Immature natural killer cell (primary cell): ENCODE data around the gene RGL3. TPM values are rescaled to one million over a fixed set of nuclear protein-coding genes. Genes with fewer than 3 reads are reported as not detected.
"Not testable (repeated sequence)": the region's sequence is repeated elsewhere in the genome, so short reads cannot be mapped to it uniquely, and the experiment has no call there.

Experiments used
- DNase-seq, 3 donors: peaks; one replicate each; pipeline ENCODE4 v3.0.0; 2022; ENCODE audit warnings: mixed read lengths in 1 of 3
- H3K27ac Mint-ChIP-seq, 6 donors: one replicate each; pipeline ENCODE4 v1.8.0; 2020; ENCODE audit warnings: mixed read lengths in 6 of 6, mild to moderate bottlenecking in 5 of 6, inconsistent platforms in 4 of 6, moderate library complexity in 3 of 6
- H3K27me3 Mint-ChIP-seq, 3 donors: one replicate each; pipeline ENCODE4 v1.8.0; 2020 to 2021; ENCODE audit warnings: low read depth in 3 of 3, mild to moderate bottlenecking in 3 of 3, mixed read lengths in 3 of 3, moderate library complexity in 3 of 3, inconsistent platforms in 1 of 3
- H3K36me3 Mint-ChIP-seq, 3 donors: one replicate each; pipeline ENCODE4 v1.8.0; 2020; ENCODE audit warnings: mixed read lengths in 3 of 3, inconsistent platforms in 2 of 3, mild to moderate bottlenecking in 2 of 3
- H3K4me1 Mint-ChIP-seq, 2 donors: one replicate each; pipeline ENCODE4 v1.8.0; 2020; ENCODE audit warnings: inconsistent platforms in 2 of 2, mild to moderate bottlenecking in 2 of 2, mixed read lengths in 2 of 2, moderate library complexity in 1 of 2
- H3K4me3 Mint-ChIP-seq, 5 donors: one replicate each; pipeline ENCODE4 v1.8.0; 2020; ENCODE audit warnings: mild to moderate bottlenecking in 5 of 5, mixed read lengths in 5 of 5, inconsistent platforms in 3 of 5, moderate library complexity in 3 of 5
- H3K9me3 Mint-ChIP-seq, 6 donors: one replicate each; pipeline ENCODE4 v1.8.0; 2020; ENCODE audit warnings: mild to moderate bottlenecking in 6 of 6, mixed read lengths in 6 of 6, inconsistent platforms in 4 of 6, moderate library complexity in 3 of 6
- polyA plus RNA-seq, 3 donors: library from polyadenylated mRNA; unstranded; fragments of 300-500 nt; fragmentation: Illumina TruSeq; gene quantifications; one replicate each; pipeline ENCODE4 v1.2.3, GENCODE V29; 2021

RGL3 gene
- polyA plus RNA-seq, 3 donors from 2014 or later: not detected

GRCh38 chr19:11361771-11362731, 57.1 kb downstream of the RGL3 start:
- no peaks in the 10 kb centered on the region for H3K4me1 Mint-ChIP-seq
- no peaks in the 10 kb centered on the region for H3K9me3 Mint-ChIP-seq
- no peak overlapping the region for H3K4me3 Mint-ChIP-seq
- DNase-seq: no peak
- H3K27ac Mint-ChIP-seq: peak overlapping the region in 1 of 6 donors; percentile 46
- H3K36me3 Mint-ChIP-seq: no peaks in the 10 kb centered on the region
- peaks cover 0 to 2% (median 0%) of the 10 kb centered on the region in 3 donors for H3K27me3 Mint-ChIP-seq

- no peak for DNase-seq
- peaks cover 0 to 4% (median 2%) of the 10 kb centered on the region in 3 donors for H3K27me3 Mint-ChIP-seq
- H3K9me3 Mint-ChIP-seq: no peaks in the 10 kb centered on the region
- H3K27ac Mint-ChIP-seq: no peak overlapping the region
- H3K4me3 Mint-ChIP-seq: no peak overlapping the region
- H3K36me3 Mint-ChIP-seq: no peaks in the 10 kb centered on the region
- peaks cover 4 to 6% of the 10 kb centered on the region in 2 donors for H3K4me1 Mint-ChIP-seq
Measured at GRCh38 chr19:11361037-11361770, 57.9 kb downstream of the RGL3 start.

- no peaks in the 10 kb centered on the region for H3K9me3 Mint-ChIP-seq
- H3K4me3 Mint-ChIP-seq: no peak overlapping the region
- no peak for DNase-seq
- peaks cover 14 to 16% of the 10 kb centered on the region in 2 donors for H3K4me1 Mint-ChIP-seq
- H3K27ac Mint-ChIP-seq: no peak overlapping the region
- peaks cover 4 to 10% (median 5%) of the 10 kb centered on the region in 3 donors for H3K27me3 Mint-ChIP-seq
- no peaks in the 10 kb centered on the region for H3K36me3 Mint-ChIP-seq
Measured at GRCh38 chr19:11359421-11359820, 59.7 kb downstream of the RGL3 start.

DNA sequence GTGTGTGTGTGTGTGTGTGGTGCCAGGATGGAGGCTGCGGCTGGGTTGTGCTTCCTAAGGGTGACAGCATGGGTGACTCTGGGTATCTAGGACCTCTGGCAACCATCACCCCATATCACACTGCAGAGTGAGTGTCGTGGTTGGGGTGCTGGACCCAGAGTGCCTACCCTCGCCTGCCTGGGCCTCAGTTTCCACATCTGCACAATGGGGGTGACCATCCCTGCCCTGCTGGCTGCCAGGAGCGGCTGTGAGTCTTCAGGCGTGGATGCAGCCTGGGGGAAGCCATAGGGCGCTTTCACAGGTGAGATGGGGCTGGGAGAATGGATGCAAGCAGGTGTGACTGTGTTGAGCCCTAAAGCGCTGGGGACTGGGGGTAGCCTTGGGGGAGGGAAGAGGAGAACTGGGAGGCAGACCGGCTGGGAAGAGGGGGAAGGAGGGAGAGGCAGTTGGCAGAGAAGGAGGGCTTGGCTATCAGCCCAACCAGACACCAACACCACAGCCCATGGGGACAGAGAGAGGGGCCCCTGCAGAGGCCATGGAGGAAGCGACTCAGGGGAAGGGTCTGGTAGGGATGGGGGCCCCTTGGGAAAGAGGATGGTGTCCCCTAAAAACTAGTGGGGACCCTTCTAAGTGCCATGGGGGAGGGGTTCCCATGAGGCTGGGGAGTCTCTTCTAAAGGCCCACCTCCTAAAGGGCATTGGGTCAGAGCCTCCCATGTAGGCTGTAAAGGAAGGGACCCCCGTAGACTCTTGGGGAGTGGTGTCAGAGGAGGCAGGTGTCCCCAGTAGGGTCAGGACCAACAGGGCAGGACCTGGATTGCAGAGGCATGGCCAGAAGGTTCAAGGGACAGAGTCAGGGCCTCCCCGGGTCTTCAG, 62.2 kb downstream of the RGL3 start:
- Mint-ChIP-seq H3K27me3 (peaks cover 4 to 10% (median 5%) of the 10 kb centered on the region in 3 donors), H3K4me1 (peaks cover 17 to 18% of the 10 kb centered on the region in 2 donors), H3K9me3 (no peaks in the 10 kb centered on the region), H3K4me3 (peak overlapping the region in 4 of 5 donors; percentile 76 to 87 (median 86)), H3K36me3 (no peaks in the 10 kb centered on the region), H3K27ac (peak overlapping the region in 2 of 6 donors; percentile 76 to 83)
- DNase-seq: no peak

DNA sequence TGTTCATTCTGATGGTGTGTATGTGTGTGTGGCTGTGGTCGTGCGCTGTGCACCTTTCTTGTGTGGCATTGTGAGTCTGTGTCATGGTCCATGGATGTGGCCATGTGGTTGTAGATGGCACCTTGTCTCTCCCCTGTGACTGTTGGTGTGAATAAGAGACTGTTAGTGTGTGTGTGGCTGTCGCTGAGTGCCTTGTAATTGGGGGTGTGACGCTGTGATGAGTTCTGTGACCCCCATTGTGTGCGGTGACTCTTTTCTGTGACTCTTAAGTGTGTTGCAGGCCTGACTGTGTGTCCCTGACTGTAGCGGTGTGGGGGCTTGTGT, 63.1 kb downstream of the RGL3 start:
- H3K4me1 Mint-ChIP-seq: peaks cover 17 to 18% of the 10 kb centered on the region in 2 donors
- H3K4me3 Mint-ChIP-seq: peak overlapping the region; percentile 76 to 90 (median 87)
- H3K9me3 Mint-ChIP-seq: no peaks in the 10 kb centered on the region
- DNase-seq: no peak
- peaks cover 4 to 8% (median 5%) of the 10 kb centered on the region in 3 donors for H3K27me3 Mint-ChIP-seq
- no peaks in the 10 kb centered on the region for H3K36me3 Mint-ChIP-seq
- peak overlapping the region in 5 of 6 donors; percentile 49 to 83 (median 76) for H3K27ac Mint-ChIP-seq

GRCh38 chr19:11355160-11356073, 63.7 kb downstream of the RGL3 start, which contains the start of gene PLPPR2:
Gene PLPPR2 (plus strand): TSS chr19:11355432. CDS start chr19:11357674, 2,242 bp downstream.
- H3K4me3 Mint-ChIP-seq: peak within 1 kb of the TSS; percentile 76 to 90 (median 87)
- H3K36me3 Mint-ChIP-seq: no peaks in the 10 kb centered on the region
- peaks cover 4 to 8% (median 5%) of the 10 kb centered on the region in 3 donors for H3K27me3 Mint-ChIP-seq
- H3K9me3 Mint-ChIP-seq: no peaks in the 10 kb centered on the region
- H3K4me1 Mint-ChIP-seq: peaks cover 17 to 18% of the 10 kb centered on the region in 2 donors
- DNase-seq: peak; percentile 86 to 88 (median 88)
- H3K27ac Mint-ChIP-seq: peak within 1 kb of the TSS; percentile 19 to 83 (median 72)

- not testable (repeated sequence) for H3K36me3 Mint-ChIP-seq, H3K9me3 Mint-ChIP-seq, H3K27me3 Mint-ChIP-seq, DNase-seq
- Mint-ChIP-seq H3K27ac (peak overlapping the region in 4 of 6 donors; percentile 24 to 69 (median 42)), H3K4me1 (peaks cover 17 to 18% of the 10 kb centered on the region in 2 donors), H3K4me3 (peak overlapping the region in 4 of 5 donors; percentile 20 to 54 (median 42))
Measured at GRCh38 chr19:11354102-11354501, 65.0 kb downstream of the RGL3 start.

- DNase-seq: no peak
- Mint-ChIP-seq H3K27me3 (peaks cover 6 to 8% (median 6%) of the 10 kb centered on the region in 3 donors), H3K4me1 (peaks cover 28 to 29% of the 10 kb centered on the region in 2 donors), H3K27ac (no peak overlapping the region), H3K4me3 (no peak overlapping the region), H3K36me3 (peaks cover 7 to 9% (median 9%) of the 10 kb centered on the region in 3 donors), H3K9me3 (peaks cover 0 to 6% (median 0%) of the 10 kb centered on the region in 6 donors)
Measured at GRCh38 chr19:11349171-11349570, 69.9 kb downstream of the RGL3 start.

DNA sequence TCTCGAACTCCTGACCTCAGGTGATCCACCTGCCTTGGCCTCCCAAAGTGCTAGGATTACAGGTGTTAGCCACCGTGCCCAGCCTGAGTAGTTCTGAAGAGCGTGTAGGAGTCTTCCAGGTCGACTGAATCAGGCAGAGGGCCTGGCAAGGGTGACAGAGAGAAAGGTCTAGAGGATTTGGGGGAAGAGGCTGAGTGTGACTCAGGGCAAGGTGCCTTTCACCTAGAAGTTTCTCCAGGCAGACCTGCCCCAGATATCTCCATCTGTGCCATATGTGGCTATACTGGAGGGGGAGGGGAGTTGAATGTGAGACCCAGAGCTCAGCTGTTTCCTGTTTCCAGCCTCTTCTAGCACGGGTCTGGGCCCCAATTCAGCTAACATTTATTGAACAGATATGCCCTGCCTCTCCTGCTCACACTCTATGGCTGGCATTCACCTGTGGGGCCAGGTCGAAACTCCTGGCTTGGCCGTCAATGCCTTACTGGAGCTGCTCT, 71.5 kb downstream of the RGL3 start:
- peaks cover 0 to 6% (median 0%) of the 10 kb centered on the region in 6 donors for H3K9me3 Mint-ChIP-seq
- no peak for DNase-seq
- H3K27me3 Mint-ChIP-seq: peaks cover 6 to 8% (median 6%) of the 10 kb centered on the region in 3 donors
- peak overlapping the region; percentile 98 to 99 (median 98) for H3K4me3 Mint-ChIP-seq
- peak overlapping the region; percentile 11 to 98 (median 92) for H3K27ac Mint-ChIP-seq
- peaks cover 28% of the 10 kb centered on the region in 2 donors for H3K4me1 Mint-ChIP-seq
- peaks cover 7 to 9% (median 9%) of the 10 kb centered on the region in 3 donors for H3K36me3 Mint-ChIP-seq

- Mint-ChIP-seq H3K36me3 (peaks cover 7 to 9% (median 9%) of the 10 kb centered on the region in 3 donors), H3K4me1 (peaks cover 28% of the 10 kb centered on the region in 2 donors), H3K27ac (peak within 1 kb of the TSS; percentile 91 to 98 (median 93)), H3K27me3 (peaks cover 6 to 8% (median 8%) of the 10 kb centered on the region in 3 donors), H3K4me3 (peak within 1 kb of the TSS; percentile 98 to 99 (median 98)), H3K9me3 (peaks cover 0 to 6% (median 0%) of the 10 kb centered on the region in 6 donors)
- DNase-seq: peak; percentile 98
Measured at GRCh38 chr19:11346104-11346940, 72.8 kb downstream of the RGL3 start, which contains the start of the genes CCDC159 and TMEM205. Gene CCDC159 (plus strand): TSS chr19:11346519. CDS start chr19:11346607, 88 bp downstream. Gene TMEM205 (minus strand): TSS chr19:11346268. CDS start chr19:11345619, 649 bp downstream.
